ENCODE measurements around the gene RSF1. TPM values are rescaled to one million over a fixed set of nuclear protein-coding genes. Genes with fewer than 3 reads are reported as not detected.
"Not testable (repeated sequence)": the region's sequence is repeated elsewhere in the genome, so short reads cannot be mapped to it uniquely, and the experiment has no call there.

RSF1 gene
- polyA plus RNA-seq, 1 experiment = 26.8 TPM

GRCh38 chr11:77854838-77855237, 34.3 kb upstream of the RSF1 start:
- no peak overlapping the region for H3K4me3 ChIP-seq (ENCODE audit: low read depth, low read length)
- H3K27ac ChIP-seq (ENCODE audit: low read depth, low read length) = no peak overlapping the region
- H3K27me3 ChIP-seq (ENCODE audit: control insufficient read depth, insufficient read depth, low read length) = no peaks in the 10 kb centered on the region
- CTCF ChIA-PET = no interaction called here
- no peak for DNase-seq (ENCODE audit: low read depth, low spot score)
- peaks cover 13% of the 10 kb centered on the region for H3K9me3 ChIP-seq (ENCODE audit: control insufficient read depth, insufficient read depth, low read length)
- no peak for TF ChIP-seq CTCF (IDR thresholded peaks at IDR 0.05; ENCODE audit: low read depth, low read length)
- POLR2A ChIA-PET = no interaction called here

GRCh38 chr11:77851503-77851902, 31.0 kb upstream of the RSF1 start:
- Histone ChIP-seq H3K4me3 (ENCODE audit: low read depth, low read length) (no peak overlapping the region), H3K9me3 (ENCODE audit: control insufficient read depth, insufficient read depth, low read length) (peaks cover 13% of the 10 kb centered on the region), H3K27ac (ENCODE audit: low read depth, low read length) (no peak overlapping the region), H3K27me3 (ENCODE audit: control insufficient read depth, insufficient read depth, low read length) (no peaks in the 10 kb centered on the region)
- POLR2A ChIA-PET = no interaction called here
- TF ChIP-seq CTCF (IDR thresholded peaks at IDR 0.05; ENCODE audit: low read depth, low read length) = no peak
- no peak for DNase-seq (ENCODE audit: low read depth, low spot score)
- CTCF ChIA-PET = no interaction called here

- H3K4me3 ChIP-seq (ENCODE audit: low read depth, low read length); H3K27ac ChIP-seq (ENCODE audit: low read depth, low read length); POLR2A ChIA-PET; DNase-seq (ENCODE audit: low read depth, low spot score); H3K9me3 ChIP-seq (ENCODE audit: control insufficient read depth, insufficient read depth, low read length); H3K27me3 ChIP-seq (ENCODE audit: control insufficient read depth, insufficient read depth, low read length); CTCF ChIA-PET: not testable (repeated sequence)
These were observed 23.2 kb upstream of the RSF1 start for GRCh38 chr11:77843700-77844099.

- DNase-seq (ENCODE audit: low read depth, low spot score) = no peak
- H3K27me3 ChIP-seq (ENCODE audit: control insufficient read depth, insufficient read depth, low read length) = no peaks in the 10 kb centered on the region
- TF ChIP-seq CTCF (IDR thresholded peaks at IDR 0.05; ENCODE audit: low read depth, low read length) = no peak
- H3K27ac ChIP-seq (ENCODE audit: low read depth, low read length) = no peak overlapping the region
- ChIA-PET POLR2A (no interaction called here), CTCF (no interaction called here)
- no peak overlapping the region for H3K4me3 ChIP-seq (ENCODE audit: low read depth, low read length)
- no peaks in the 10 kb centered on the region; the same call in 1 of the 2 replicates for H3K9me3 ChIP-seq (ENCODE audit: control insufficient read depth, insufficient read depth, low read length)
These were observed 22.1 kb upstream of the RSF1 start for GRCh38 chr11:77842441-77843121.

- Histone ChIP-seq H3K9me3 (ENCODE audit: control insufficient read depth, insufficient read depth, low read length) (peaks cover 2% of the 10 kb centered on the region; the same call in 1 of the 2 replicates), H3K27me3 (ENCODE audit: control insufficient read depth, insufficient read depth, low read length) (no peaks in the 10 kb centered on the region), H3K27ac (ENCODE audit: low read depth, low read length) (no peak overlapping the region), H3K4me3 (ENCODE audit: low read depth, low read length) (no peak overlapping the region)
- CTCF ChIA-PET = no interaction called here
- DNase-seq (ENCODE audit: low read depth, low spot score) = no peak
- no peak for TF ChIP-seq CTCF (IDR thresholded peaks at IDR 0.05; ENCODE audit: low read depth, low read length)
- POLR2A ChIA-PET = interaction anchor here (0.6 kb wide), 1 partner anchor 706 kb away, joined by 4 read pairs; no protein-coding TSS in a partner anchor
These were observed 12.8 kb upstream of the RSF1 start for GRCh38 chr11:77833302-77833701.
